ENCODE data around the gene RBM7. TPM values are rescaled to one million over a fixed set of nuclear protein-coding genes. Genes with fewer than 3 reads are reported as not detected.

Gene RBM7
- total RNA-seq, 2 experiments from 2014 or later: 21.3 to 26.3 TPM

DNA sequence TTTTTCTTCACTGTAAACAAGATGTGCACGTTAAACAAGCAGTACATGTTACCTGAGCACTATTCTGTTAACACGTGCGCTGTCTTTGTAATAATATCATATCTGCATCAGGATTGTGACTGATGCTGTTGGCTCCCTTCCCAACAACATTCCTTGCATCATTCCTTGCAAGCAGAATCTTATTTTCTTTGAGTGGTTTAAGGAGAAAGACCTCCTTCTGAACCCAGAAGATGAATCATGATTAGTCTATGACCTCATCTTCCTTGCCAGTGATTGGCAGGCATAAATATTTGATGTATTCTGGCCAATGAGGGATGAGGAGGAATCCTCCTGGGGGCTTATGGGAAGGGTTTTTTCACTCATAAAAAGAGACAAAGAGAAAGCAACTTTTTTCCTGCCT is 46.4 kb upstream of the RBM7 start:
- Histone ChIP-seq H4K20me1 (ENCODE audit: insufficient read depth, low read length) (no peaks in the 10 kb centered on the region), H3K4me1 (ENCODE audit: insufficient read depth, low read length, poor library complexity, severe bottlenecking) (no peaks in the 10 kb centered on the region), H3K4me3 (ENCODE audit: low read depth, low read length, poor library complexity, severe bottlenecking) (no peak overlapping the region), H3K27ac (ENCODE audit: low read depth, low read length, poor library complexity, severe bottlenecking) (no peak overlapping the region), H2AFZ (ENCODE audit: low read length) (no peak overlapping the region), H3K9me2 (ENCODE audit: insufficient read depth, low read length) (no peaks in the 10 kb centered on the region), H3K4me2 (ENCODE audit: low read length) (no peak overlapping the region), H3K36me3 (ENCODE audit: insufficient read depth, low read length) (no peaks in the 10 kb centered on the region), H3K79me2 (ENCODE audit: insufficient read depth, low read depth, low read length) (no peaks in the 10 kb centered on the region), H3K9me3 (ENCODE audit: low read length) (no peaks in the 10 kb centered on the region)
- DNase-seq (ENCODE audit: low spot score): no peak
- no peak for TF ChIP-seq EZH2phosphoT487 (IDR thresholded peaks at IDR 0.05; ENCODE audit: borderline replicate concordance, low read depth, low read length)
- TF ChIP-seq, protein P1, sequence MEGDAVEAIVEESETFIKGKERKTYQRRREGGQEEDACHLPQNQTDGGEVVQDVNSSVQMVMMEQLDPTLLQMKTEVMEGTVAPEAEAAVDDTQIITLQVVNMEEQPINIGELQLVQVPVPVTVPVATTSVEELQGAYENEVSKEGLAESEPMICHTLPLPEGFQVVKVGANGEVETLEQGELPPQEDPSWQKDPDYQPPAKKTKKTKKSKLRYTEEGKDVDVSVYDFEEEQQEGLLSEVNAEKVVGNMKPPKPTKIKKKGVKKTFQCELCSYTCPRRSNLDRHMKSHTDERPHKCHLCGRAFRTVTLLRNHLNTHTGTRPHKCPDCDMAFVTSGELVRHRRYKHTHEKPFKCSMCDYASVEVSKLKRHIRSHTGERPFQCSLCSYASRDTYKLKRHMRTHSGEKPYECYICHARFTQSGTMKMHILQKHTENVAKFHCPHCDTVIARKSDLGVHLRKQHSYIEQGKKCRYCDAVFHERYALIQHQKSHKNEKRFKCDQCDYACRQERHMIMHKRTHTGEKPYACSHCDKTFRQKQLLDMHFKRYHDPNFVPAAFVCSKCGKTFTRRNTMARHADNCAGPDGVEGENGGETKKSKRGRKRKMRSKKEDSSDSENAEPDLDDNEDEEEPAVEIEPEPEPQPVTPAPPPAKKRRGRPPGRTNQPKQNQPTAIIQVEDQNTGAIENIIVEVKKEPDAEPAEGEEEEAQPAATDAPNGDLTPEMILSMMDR (conservative IDR thresholded peaks at IDR 0.05; ENCODE audit: low read length): no peak
- intact Hi-C loops (cut with micrococcal nuclease; ENCODE audit: unreplicated experiment): no loop called here
- ChIA-PET POLR2A (interaction anchor here (0.9 kb wide), 1 partner anchor 39 kb away, joined by 3 read pairs; no protein-coding TSS in a partner anchor), CTCF (ENCODE audit: unreplicated experiment) (no interaction called here)
- BruUV-seq (replicated peaks): no TSS peak

DNA sequence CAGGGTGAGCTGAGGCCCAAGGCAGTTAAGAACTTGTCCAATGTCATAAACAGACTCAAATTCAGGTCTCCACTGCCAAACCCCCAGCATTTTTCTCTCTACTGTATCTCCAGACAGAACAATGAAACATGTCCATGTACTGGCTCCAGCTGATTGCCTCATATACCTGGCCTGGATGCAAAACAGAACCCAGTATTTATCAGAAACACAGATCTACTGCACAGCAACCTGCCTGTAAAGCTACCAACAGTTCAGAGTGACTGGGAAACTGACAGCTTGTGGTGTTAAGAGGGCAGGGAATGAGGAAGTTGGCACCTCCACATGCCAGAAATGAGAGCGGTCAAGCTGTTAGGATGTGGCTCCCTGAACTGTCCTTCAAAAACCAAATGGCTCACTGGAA is 41.8 kb upstream of the RBM7 start:
- BruUV-seq (replicated peaks): no TSS peak
- ChIA-PET POLR2A (no interaction called here), CTCF (ENCODE audit: unreplicated experiment) (no interaction called here)
- Histone ChIP-seq H3K9me2 (ENCODE audit: insufficient read depth, low read length) (no peaks in the 10 kb centered on the region), H3K36me3 (ENCODE audit: insufficient read depth, low read length) (no peaks in the 10 kb centered on the region), H3K4me2 (ENCODE audit: low read length) (no peak overlapping the region), H3K79me2 (ENCODE audit: insufficient read depth, low read depth, low read length) (no peaks in the 10 kb centered on the region), H3K27ac (ENCODE audit: low read depth, low read length, poor library complexity, severe bottlenecking) (no peak overlapping the region), H3K4me3 (ENCODE audit: low read depth, low read length, poor library complexity, severe bottlenecking) (no peak overlapping the region), H3K9me3 (ENCODE audit: low read length) (no peaks in the 10 kb centered on the region), H3K4me1 (ENCODE audit: insufficient read depth, low read length, poor library complexity, severe bottlenecking) (no peaks in the 10 kb centered on the region), H2AFZ (ENCODE audit: low read length) (no peak overlapping the region), H4K20me1 (ENCODE audit: insufficient read depth, low read length) (no peaks in the 10 kb centered on the region)
- DNase-seq (ENCODE audit: low spot score): no peak
- intact Hi-C loops (cut with micrococcal nuclease; ENCODE audit: unreplicated experiment): no loop called here
- TF ChIP-seq, protein P1 (conservative IDR thresholded peaks at IDR 0.05; ENCODE audit: low read length): no peak
- TF ChIP-seq EZH2phosphoT487 (IDR thresholded peaks at IDR 0.05; ENCODE audit: borderline replicate concordance, low read depth, low read length): no peak

DNA sequence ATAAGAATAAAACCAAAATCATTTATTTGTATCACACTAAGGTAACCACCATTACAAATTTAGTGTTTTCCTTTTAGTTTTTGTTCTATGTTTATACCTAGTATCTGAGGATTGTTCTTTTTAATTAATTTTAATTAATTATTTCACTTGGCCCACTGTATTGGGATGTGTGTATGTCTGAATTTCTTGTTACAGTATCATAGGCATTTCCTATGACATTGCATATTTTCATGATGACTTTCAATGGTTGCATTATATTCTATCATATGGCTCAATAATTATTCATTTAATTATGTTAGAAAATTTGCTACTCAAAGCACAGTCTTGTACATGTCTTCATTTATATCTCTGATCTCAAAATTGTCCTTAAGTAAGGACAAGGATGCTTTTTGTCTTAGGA is 41.1 kb upstream of the RBM7 start:
- BruUV-seq (replicated peaks): no TSS peak
- intact Hi-C loops (cut with micrococcal nuclease; ENCODE audit: unreplicated experiment): no loop called here
- Histone ChIP-seq H3K9me2 (ENCODE audit: insufficient read depth, low read length) (no peaks in the 10 kb centered on the region), H3K9me3 (ENCODE audit: low read length) (no peaks in the 10 kb centered on the region), H3K4me3 (ENCODE audit: low read depth, low read length, poor library complexity, severe bottlenecking) (no peak overlapping the region), H2AFZ (ENCODE audit: low read length) (no peak overlapping the region), H3K27ac (ENCODE audit: low read depth, low read length, poor library complexity, severe bottlenecking) (no peak overlapping the region), H3K79me2 (ENCODE audit: insufficient read depth, low read depth, low read length) (no peaks in the 10 kb centered on the region), H3K4me1 (ENCODE audit: insufficient read depth, low read length, poor library complexity, severe bottlenecking) (no peaks in the 10 kb centered on the region), H3K4me2 (ENCODE audit: low read length) (no peak overlapping the region), H4K20me1 (ENCODE audit: insufficient read depth, low read length) (no peaks in the 10 kb centered on the region), H3K36me3 (ENCODE audit: insufficient read depth, low read length) (no peaks in the 10 kb centered on the region)
- no peak for TF ChIP-seq EZH2phosphoT487 (IDR thresholded peaks at IDR 0.05; ENCODE audit: borderline replicate concordance, low read depth, low read length)
- TF ChIP-seq, protein P1 (conservative IDR thresholded peaks at IDR 0.05; ENCODE audit: low read length): no peak
- ChIA-PET CTCF (ENCODE audit: unreplicated experiment) (no interaction called here), POLR2A (no interaction called here)
- DNase-seq (ENCODE audit: low spot score): no peak

All from OCI-LY7 (cell line).